Stimulated activated naive CD8-positive, alpha-beta T cell treated with anti-CD3 and anti-CD28 coated beads, Interleukin-15, amount 100 ng/mL, for 72 hours (primary cell): ENCODE data around the gene ATP6V1G1.

Experiments
- ATAC-seq: fragments of 150-1000 bp; cut with Tn5 transposase; 2 replicates; pipeline ENCODE4 v1.10.0; 2021; ENCODE audit warnings: mild to moderate bottlenecking, moderate library complexity
- DNase-seq, 2 donors: peaks; one replicate each; pipeline ENCODE4 v3.0.0; 2021 to 2022
- H3K27ac Mint-ChIP-seq, 2 donors: one replicate each; pipeline ENCODE4 v1.8.0; 2022; ENCODE audit warnings: mild to moderate bottlenecking in 2 of 2, mixed read lengths in 2 of 2, moderate library complexity in 2 of 2
- H3K27me3 Mint-ChIP-seq: one replicate; pipeline ENCODE4 v1.8.0; 2022; ENCODE audit warnings: mixed read lengths
- H3K4me1 Mint-ChIP-seq: one replicate; pipeline ENCODE4 v1.8.0; 2022; ENCODE audit warnings: mild to moderate bottlenecking, mixed read lengths
- H3K4me3 Mint-ChIP-seq, 2 donors: one replicate each; pipeline ENCODE4 v1.8.0; 2022; ENCODE audit warnings: mild to moderate bottlenecking in 2 of 2, mixed read lengths in 2 of 2, moderate library complexity in 1 of 2
- H3K9me3 Mint-ChIP-seq, 2 donors: one replicate each; pipeline ENCODE4 v1.8.0; 2022; ENCODE audit warnings: mixed read lengths in 2 of 2

Gene ATP6V1G1

GRCh38 chr9:114587345-114588202, at the start of gene ATP6V1G1:
Gene ATP6V1G1 (plus strand): TSS chr9:114587769. CDS start chr9:114587839, 70 bp downstream.
- Mint-ChIP-seq H3K27me3 (no peaks in the 10 kb centered on the region), H3K9me3 (no peaks in the 10 kb centered on the region), H3K4me3 (peak within 1 kb of the TSS; percentile 100), H3K27ac (peak within 1 kb of the TSS; percentile 100), H3K4me1 (peaks cover 44% of the 10 kb centered on the region)
- DNase-seq (peak; percentile 96 to 99), ATAC-seq (peak; percentile 95)

- Mint-ChIP-seq H3K27ac (no peak overlapping the region), H3K27me3 (no peaks in the 10 kb centered on the region), H3K4me3 (no peak overlapping the region), H3K4me1 (no peaks in the 10 kb centered on the region), H3K9me3 (no peaks in the 10 kb centered on the region)
- DNase-seq: no peak
- ATAC-seq: peak; percentile 81
Observed at GRCh38 chr9:114538241-114538640, 49.3 kb upstream of the ATP6V1G1 start.

GRCh38 chr9:114539701-114540380, 47.7 kb upstream of the ATP6V1G1 start:
- DNase-seq: no peak
- H3K9me3 Mint-ChIP-seq: no peaks in the 10 kb centered on the region
- no peaks in the 10 kb centered on the region for H3K27me3 Mint-ChIP-seq
- H3K27ac Mint-ChIP-seq: no peak overlapping the region
- ATAC-seq: no peak
- no peaks in the 10 kb centered on the region for H3K4me1 Mint-ChIP-seq
- H3K4me3 Mint-ChIP-seq: no peak overlapping the region

GRCh38 chr9:114545055-114545454, 42.5 kb upstream of the ATP6V1G1 start:
- no peaks in the 10 kb centered on the region for H3K4me1 Mint-ChIP-seq
- no peak overlapping the region for H3K4me3 Mint-ChIP-seq
- H3K9me3 Mint-ChIP-seq: no peaks in the 10 kb centered on the region
- H3K27me3 Mint-ChIP-seq: no peaks in the 10 kb centered on the region
- no peak for ATAC-seq
- H3K27ac Mint-ChIP-seq: no peak overlapping the region
- no peak for DNase-seq

- Mint-ChIP-seq H3K4me3 (no peak overlapping the region), H3K4me1 (no peaks in the 10 kb centered on the region), H3K27me3 (no peaks in the 10 kb centered on the region), H3K27ac (no peak overlapping the region), H3K9me3 (no peaks in the 10 kb centered on the region)
- ATAC-seq: no peak
- DNase-seq: no peak
Observed at GRCh38 chr9:114546851-114547250, 40.7 kb upstream of the ATP6V1G1 start.

GRCh38 chr9:114549697-114550330, 37.8 kb upstream of the ATP6V1G1 start:
- ATAC-seq (no peak), DNase-seq (no peak)
- H3K9me3 Mint-ChIP-seq: no peaks in the 10 kb centered on the region
- no peak overlapping the region for H3K27ac Mint-ChIP-seq
- no peaks in the 10 kb centered on the region for H3K27me3 Mint-ChIP-seq
- no peak overlapping the region for H3K4me3 Mint-ChIP-seq
- no peaks in the 10 kb centered on the region for H3K4me1 Mint-ChIP-seq

GRCh38 chr9:114551750-114552685, 35.6 kb upstream of the ATP6V1G1 start:
- ATAC-seq (no peak), DNase-seq (no peak)
- peaks cover 0 to 4% of the 10 kb centered on the region in 2 donors for H3K9me3 Mint-ChIP-seq
- H3K27ac Mint-ChIP-seq: peak overlapping the region in 1 of 2 donors; percentile 19
- no peak overlapping the region for H3K4me3 Mint-ChIP-seq
- peaks cover 6% of the 10 kb centered on the region for H3K4me1 Mint-ChIP-seq
- H3K27me3 Mint-ChIP-seq: no peaks in the 10 kb centered on the region

GRCh38 chr9:114552706-114553105, 34.9 kb upstream of the ATP6V1G1 start:
- peaks cover 0 to 4% of the 10 kb centered on the region in 2 donors for H3K9me3 Mint-ChIP-seq
- ATAC-seq (no peak), DNase-seq (no peak)
- H3K4me1 Mint-ChIP-seq: peaks cover 6% of the 10 kb centered on the region
- H3K27ac Mint-ChIP-seq: peak overlapping the region in 1 of 2 donors; percentile 13
- H3K27me3 Mint-ChIP-seq: no peaks in the 10 kb centered on the region
- H3K4me3 Mint-ChIP-seq: no peak overlapping the region

- Mint-ChIP-seq H3K4me3 (no peak overlapping the region), H3K4me1 (peaks cover 6% of the 10 kb centered on the region), H3K9me3 (peaks cover 0 to 4% of the 10 kb centered on the region in 2 donors), H3K27ac (no peak overlapping the region), H3K27me3 (no peaks in the 10 kb centered on the region)
- no peak for ATAC-seq
- DNase-seq: no peak
Observed at GRCh38 chr9:114553202-114553601, 34.4 kb upstream of the ATP6V1G1 start.

GRCh38 chr9:114555696-114556095, 31.9 kb upstream of the ATP6V1G1 start:
- peaks cover 6% of the 10 kb centered on the region for H3K4me1 Mint-ChIP-seq
- peaks cover 0 to 4% of the 10 kb centered on the region in 2 donors for H3K9me3 Mint-ChIP-seq
- no peaks in the 10 kb centered on the region for H3K27me3 Mint-ChIP-seq
- no peak overlapping the region for H3K27ac Mint-ChIP-seq
- DNase-seq (no peak), ATAC-seq (no peak)
- no peak overlapping the region for H3K4me3 Mint-ChIP-seq

- ATAC-seq: no peak
- DNase-seq: no peak
- no peak overlapping the region for H3K27ac Mint-ChIP-seq
- peaks cover 0 to 4% of the 10 kb centered on the region in 2 donors for H3K9me3 Mint-ChIP-seq
- H3K27me3 Mint-ChIP-seq: no peaks in the 10 kb centered on the region
- H3K4me3 Mint-ChIP-seq: no peak overlapping the region
- H3K4me1 Mint-ChIP-seq: peaks cover 6% of the 10 kb centered on the region
Observed at GRCh38 chr9:114558027-114558675, 29.4 kb upstream of the ATP6V1G1 start.

- H3K27me3 Mint-ChIP-seq: no peaks in the 10 kb centered on the region
- no peak for DNase-seq
- H3K4me3 Mint-ChIP-seq: no peak overlapping the region
- no peak overlapping the region for H3K27ac Mint-ChIP-seq
- ATAC-seq: no peak
- H3K9me3 Mint-ChIP-seq: peaks cover 0 to 4% of the 10 kb centered on the region in 2 donors
- H3K4me1 Mint-ChIP-seq: peaks cover 6% of the 10 kb centered on the region
Observed at GRCh38 chr9:114559830-114560513, 27.6 kb upstream of the ATP6V1G1 start.

GRCh38 chr9:114560956-114561355, 26.6 kb upstream of the ATP6V1G1 start:
- Mint-ChIP-seq H3K27ac (no peak overlapping the region), H3K4me1 (peaks cover 2% of the 10 kb centered on the region), H3K9me3 (peaks cover 0 to 4% of the 10 kb centered on the region in 2 donors), H3K27me3 (no peaks in the 10 kb centered on the region), H3K4me3 (no peak overlapping the region)
- no peak for DNase-seq
- ATAC-seq: no peak

GRCh38 chr9:114561771-114562170, 25.8 kb upstream of the ATP6V1G1 start:
- DNase-seq (no peak), ATAC-seq (no peak)
- H3K27me3 Mint-ChIP-seq: no peaks in the 10 kb centered on the region
- H3K9me3 Mint-ChIP-seq: peaks cover 0 to 1% of the 10 kb centered on the region in 2 donors
- no peak overlapping the region for H3K27ac Mint-ChIP-seq
- peaks cover 8% of the 10 kb centered on the region for H3K4me1 Mint-ChIP-seq
- no peak overlapping the region for H3K4me3 Mint-ChIP-seq
